HCT116 (cell line): ENCODE measurements around the gene KCNB1. TPM values are rescaled to one million over a fixed set of nuclear protein-coding genes. Genes with fewer than 3 reads are reported as not detected.

Experiments
- ATAC-seq: fragments of 200-7000 bp; cut with Tn5 transposase; 2 replicates; pipeline ENCODE4 v1.9.1; 2020; ENCODE audit warnings: mild to moderate bottlenecking, moderate library complexity
- BruUV-seq: library from RNA; stranded (reverse); fragments of 400-500 nt; replicated peaks from 2 replicates; lab custom pipeline; 2021; lab: Mats Ljungman, UMichigan
- CTCF ChIA-PET: fragments of 300-600 bp; sonication (Branson Sonifier 250); formaldehyde crosslinking; loops from one replicate; lab custom pipeline; 2021; ENCODE audit warnings: antibody characterized with exemption; lab: Charles Lee
- POLR2A ChIA-PET: fragments of 300-600, 350-600 bp; sonication (Branson Sonifier 250); formaldehyde crosslinking; loops from one replicate; lab custom pipeline; 2021; ENCODE audit warnings: antibody characterized with exemption; lab: Charles Lee
- RAD21 ChIA-PET, 2 experiments: fragments of 300-600 bp; sonication (Branson Sonifier 250); formaldehyde crosslinking; loops; one replicate each; lab custom pipeline; 2023; ENCODE audit warnings: low total read pairs in 2 of 2; ENCODE audit not compliant: uncharacterized antibody in 2 of 2, unreplicated experiment in 2 of 2, low non-redundant PET in 1 of 2; lab: Charles Lee
- DNase-seq: peaks from one replicate; pipeline ENCODE4 v3.0.0-alpha.2; 2010; ENCODE audit warnings: low read depth, low spot score
- H2AFZ ChIP-seq: fragments of 200-600 bp; shearing (Covaris generic), sonication (generic); 2 replicates; pipeline ENCODE4 v1.6.1; 2017; ENCODE audit warnings: low read depth, mixed run types, mixed read lengths, antibody characterized with exemption, low read length; ENCODE audit not compliant: poor library complexity, severe bottlenecking
- H3K27ac ChIP-seq: 2 replicates; pipeline ENCODE4 v1.5.1; 2012; ENCODE audit warnings: low read depth, low read length
- H3K27me3 ChIP-seq: fragments of 200-600 bp; sonication (generic); 2 replicates; pipeline ENCODE4 v1.6.1; 2016; ENCODE audit warnings: mixed run types, low read length, mixed read lengths; ENCODE audit not compliant: insufficient read depth
- H3K36me3 ChIP-seq, 2 experiments: fragments of 200-500 bp in 1 of 2; fragments of 200-600 bp in 1 of 2; sonication (Bioruptor generic) in 1 of 2; sonication (generic) in 1 of 2; 2 replicates each; pipeline versions ENCODE4 v1.5.1 to v1.6.1; 2014 to 2016; ENCODE audit warnings: low read length in 2 of 2, inconsistent platforms in 1 of 2, mixed read lengths in 1 of 2, mixed run types in 1 of 2; ENCODE audit not compliant: insufficient read depth in 2 of 2, control insufficient read depth in 1 of 2
- H3K4me1 ChIP-seq, 2 experiments: fragments of 200-600 bp in 1 of 2; sonication (generic) in 1 of 2; 2 replicates each; pipeline versions ENCODE4 v1.5.1 to v1.6.1; 2012 to 2017; ENCODE audit warnings: low read length in 2 of 2, inconsistent platforms in 1 of 2, mild to moderate bottlenecking in 1 of 2, mixed read lengths in 1 of 2, mixed run types in 1 of 2, moderate library complexity in 1 of 2; ENCODE audit not compliant: insufficient read depth in 2 of 2, control insufficient read depth in 1 of 2
- H3K4me2 ChIP-seq: fragments of 200-600 bp; sonication (generic); 2 replicates; pipeline ENCODE4 v1.6.1; 2017; ENCODE audit warnings: mixed run types, low read length, mixed read lengths
- H3K4me3 ChIP-seq, 2 experiments: fragments of 200-600 bp in 1 of 2; sonication (generic) in 1 of 2; replicated peaks in 1 of 2; 2 replicates each; pipeline ENCODE4 v1.5.1; 2011 to 2016; ENCODE audit warnings: low read length in 2 of 2, control low read depth in 1 of 2, low read depth in 1 of 2, mild to moderate bottlenecking in 1 of 2, mixed read lengths in 1 of 2, mixed run types in 1 of 2
- H3K79me2 ChIP-seq: fragments of 200-600 bp; sonication (generic); 2 replicates; pipeline ENCODE4 v1.6.1; 2017; ENCODE audit warnings: mild to moderate bottlenecking, mixed run types, low read length, moderate library complexity, mixed read lengths; ENCODE audit not compliant: insufficient read depth
- H3K9ac ChIP-seq: fragments of 200-600 bp; sonication (generic); 2 replicates; pipeline ENCODE4 v1.6.1; 2016; ENCODE audit warnings: low read length, mixed read lengths
- H3K9me2 ChIP-seq: fragments of 200-600 bp; sonication (generic), shearing (Covaris generic); 2 replicates; pipeline ENCODE4 v1.6.1; 2017; ENCODE audit warnings: mixed run types, mild to moderate bottlenecking, moderate library complexity; ENCODE audit not compliant: insufficient read depth
- H3K9me3 ChIP-seq, 2 experiments: fragments of 200-500 bp in 1 of 2; fragments of 200-600 bp in 1 of 2; sonication (Bioruptor generic) in 1 of 2; sonication (generic) in 1 of 2; 2 replicates each; pipeline ENCODE4 v1.6.1; 2014 to 2017; ENCODE audit warnings: low read length in 2 of 2, mixed read lengths in 2 of 2, inconsistent platforms in 1 of 2, low read depth in 1 of 2, mild to moderate bottlenecking in 1 of 2, mixed run types in 1 of 2, moderate library complexity in 1 of 2; ENCODE audit not compliant: control insufficient read depth in 1 of 2, insufficient read depth in 1 of 2
- H4K20me1 ChIP-seq: fragments of 200-600 bp; sonication (generic), shearing (Covaris generic); 2 replicates; pipeline ENCODE4 v1.6.1; 2017; ENCODE audit warnings: mixed run types, mild to moderate bottlenecking, moderate library complexity; ENCODE audit not compliant: insufficient read depth
- CTCF ChIP-seq, 3 experiments: fragments of 200-600 bp in 1 of 3; sonication (generic) in 1 of 3; IDR thresholded peaks in 2 of 3; conservative IDR thresholded peaks in 1 of 3; 2 replicates each; pipeline ENCODE4 v1.5.1; 2012 to 2017; ENCODE audit warnings: low read depth in 2 of 3, low read length in 2 of 3, antibody characterized with exemption in 1 of 3, borderline replicate concordance in 1 of 3, control low read depth in 1 of 3, mild to moderate bottlenecking in 1 of 3, mixed read lengths in 1 of 3, mixed run types in 1 of 3, moderate library complexity in 1 of 3; ENCODE audit not compliant: insufficient read depth in 1 of 3
- RAD21 ChIP-seq: IDR thresholded peaks from 2 replicates; pipeline ENCODE4 v1.6.1; 2012; ENCODE audit warnings: low read depth, mild to moderate bottlenecking
- REST ChIP-seq: IDR thresholded peaks from 2 replicates; pipeline ENCODE4 v1.6.1; 2012; ENCODE audit warnings: low read depth
- intact Hi-C: fragments of 100-400 bp; cut with micrococcal nuclease; formaldehyde crosslinking; loops from 2 replicates; pipeline ENCODE4 v1.10.0; 2022
- total RNA-seq: library from RNA; stranded (reverse); gene quantifications from one replicate; pipeline ENCODE4 v1.2.1, GENCODE V29; 2021; ENCODE audit not compliant: unreplicated experiment

KCNB1 gene
- total RNA-seq, 1 experiment from 2014 or later: 0.79 TPM

- Histone ChIP-seq H3K79me2 (no peaks in the 10 kb centered on the region), H3K4me3 (no peak overlapping the region), H4K20me1 (no peaks in the 10 kb centered on the region), H3K27me3 (0 out of 2 replicates have a peak, but pooled peaks cover 3% of the 10 kb centered on the region), H3K9me2 (no peaks in the 10 kb centered on the region), H3K4me2 (no peak overlapping the region), H3K9ac (no peak overlapping the region), H3K4me1 (peaks cover 3 to 12% of the 10 kb centered on the region in 2 experiments; a peak in 3 of 4 replicates), H3K36me3 (no peaks in the 10 kb centered on the region), H3K9me3 (no peaks in the 10 kb centered on the region), H3K27ac (no peak overlapping the region), H2AFZ (no peak overlapping the region)
- DNase-seq: no peak
- POLR2A ChIA-PET: no interaction called here
- no TSS peak for BruUV-seq
- CTCF ChIA-PET: no interaction called here
- TF ChIP-seq RAD21: no peak
- TF ChIP-seq CTCF (IDR thresholded peaks at IDR 0.05 in 2 of 3, conservative IDR thresholded peaks at IDR 0.05 in 1 of 3; ENCODE audit: borderline replicate concordance in 1 of 3, insufficient read depth in 1 of 3, low read depth in 2 of 3, low read length in 2 of 3): peak in 2 of 3 experiments; percentile 32 to 33; a peak in 2 of 6 replicates
- no peak for TF ChIP-seq REST
- intact Hi-C loops: no loop called here
- ATAC-seq: peak; percentile 85
- RAD21 ChIA-PET: no interaction called here
Observed at GRCh38 chr20:49519777-49520359, 37.4 kb upstream of the KCNB1 start.
